ENCODE results near the gene WASL. TPM values are rescaled to one million over a fixed set of nuclear protein-coding genes. Genes with fewer than 3 reads are reported as not detected.

WASL gene
- total RNA-seq, 1 donor from 2014 or later, result 38.2 TPM

- Mint-ChIP-seq H3K36me3 (ENCODE audit: insufficient read depth) (no peaks in the 10 kb centered on the region), H3K27ac (no peak overlapping the region), H3K4me3 (ENCODE audit: low read depth) (no peak overlapping the region), H3K4me1 (ENCODE audit: low read depth) (peaks cover 4% of the 10 kb centered on the region), H3K9me3 (ENCODE audit: low read depth) (no peaks in the 10 kb centered on the region), H3K27me3 (no peaks in the 10 kb centered on the region)
- TF ChIP-seq CTCF (IDR thresholded peaks at IDR 0.05; ENCODE audit: unreplicated experiment), result no peak
- DNase-seq (ENCODE audit: low spot score, unreplicated experiment), result no peak
These were observed 21.6 kb upstream of the WASL start for GRCh38 chr7:123770378-123770777.

- Mint-ChIP-seq H3K4me3 (ENCODE audit: low read depth) (no peak overlapping the region), H3K36me3 (ENCODE audit: insufficient read depth) (no peaks in the 10 kb centered on the region), H3K4me1 (ENCODE audit: low read depth) (peaks cover 4% of the 10 kb centered on the region), H3K27me3 (no peaks in the 10 kb centered on the region), H3K27ac (no peak overlapping the region), H3K9me3 (ENCODE audit: low read depth) (no peaks in the 10 kb centered on the region)
- no peak for TF ChIP-seq CTCF (IDR thresholded peaks at IDR 0.05; ENCODE audit: unreplicated experiment)
- DNase-seq (ENCODE audit: low spot score, unreplicated experiment), result no peak
These were observed 20.6 kb upstream of the WASL start for GRCh38 chr7:123769371-123769770.

GRCh38 chr7:123768493-123768892 lies 19.7 kb upstream of the WASL start:
- H3K9me3 Mint-ChIP-seq (ENCODE audit: low read depth), result peaks cover 5% of the 10 kb centered on the region
- no peak for TF ChIP-seq CTCF (IDR thresholded peaks at IDR 0.05; ENCODE audit: unreplicated experiment)
- peaks cover 2% of the 10 kb centered on the region for H3K4me1 Mint-ChIP-seq (ENCODE audit: low read depth)
- DNase-seq (ENCODE audit: low spot score, unreplicated experiment), result no peak
- H3K36me3 Mint-ChIP-seq (ENCODE audit: insufficient read depth), result peaks cover 3% of the 10 kb centered on the region
- H3K4me3 Mint-ChIP-seq (ENCODE audit: low read depth), result no peak overlapping the region
- no peaks in the 10 kb centered on the region for H3K27me3 Mint-ChIP-seq
- H3K27ac Mint-ChIP-seq, result no peak overlapping the region

- H3K4me3 Mint-ChIP-seq (ENCODE audit: low read depth), result no peak overlapping the region
- peaks cover 2% of the 10 kb centered on the region for H3K4me1 Mint-ChIP-seq (ENCODE audit: low read depth)
- H3K27ac Mint-ChIP-seq, result no peak overlapping the region
These were observed 14.4 kb upstream of the WASL start for GRCh38 chr7:123763191-123763661.

GRCh38 chr7:123761729-123762128 lies 12.9 kb upstream of the WASL start:
- no peak overlapping the region for H3K27ac Mint-ChIP-seq
- no peak for TF ChIP-seq CTCF (IDR thresholded peaks at IDR 0.05; ENCODE audit: unreplicated experiment)

More at GRCh38 chr7:123763191-123763661, 14.4 kb upstream of the WASL start:
- DNase-seq (ENCODE audit: low spot score, unreplicated experiment), result no peak
- H3K36me3 Mint-ChIP-seq (ENCODE audit: insufficient read depth), result peaks cover 3% of the 10 kb centered on the region
- no peak for TF ChIP-seq CTCF (IDR thresholded peaks at IDR 0.05; ENCODE audit: unreplicated experiment)
- H3K27me3 Mint-ChIP-seq, result no peaks in the 10 kb centered on the region
- H3K9me3 Mint-ChIP-seq (ENCODE audit: low read depth), result peaks cover 15% of the 10 kb centered on the region

More at GRCh38 chr7:123761729-123762128, 12.9 kb upstream of the WASL start:
- no peaks in the 10 kb centered on the region for H3K27me3 Mint-ChIP-seq
- peaks cover 3% of the 10 kb centered on the region for H3K36me3 Mint-ChIP-seq (ENCODE audit: insufficient read depth)
- peaks cover 15% of the 10 kb centered on the region for H3K9me3 Mint-ChIP-seq (ENCODE audit: low read depth)
- no peak overlapping the region for H3K4me3 Mint-ChIP-seq (ENCODE audit: low read depth)
- peaks cover 2% of the 10 kb centered on the region for H3K4me1 Mint-ChIP-seq (ENCODE audit: low read depth)
- DNase-seq (ENCODE audit: low spot score, unreplicated experiment), result no peak

All from progenitor cell of endocrine pancreas (in vitro differentiated cells).